Effector memory CD4-positive, alpha-beta T cell (primary cell): Measurements from ENCODE around the gene KIF18B.

Experiments
- DNase-seq, 3 donors: peaks; one replicate each; pipeline ENCODE4 v3.0.0-alpha.2; 2020
- H3K27ac ChIP-seq: 2 replicates; pipeline ENCODE4 v1.7.0; 2013; ENCODE audit warnings: mild to moderate bottlenecking, low read length, moderate library complexity; ENCODE audit not compliant: insufficient read depth, poor library complexity, severe bottlenecking
- H3K27me3 ChIP-seq: replicated peaks from 2 replicates; pipeline ENCODE4 v1.7.0; 2013; ENCODE audit warnings: mild to moderate bottlenecking, low read length; ENCODE audit not compliant: insufficient read depth, control insufficient read depth, poor library complexity, severe bottlenecking
- H3K36me3 ChIP-seq: 2 replicates; pipeline ENCODE4 v1.7.0; 2013; ENCODE audit warnings: mild to moderate bottlenecking, low read length, moderate library complexity; ENCODE audit not compliant: control insufficient read depth, insufficient read depth
- H3K4me1 ChIP-seq: 2 replicates; pipeline ENCODE4 v1.7.0; 2013; ENCODE audit warnings: low read length, mild to moderate bottlenecking; ENCODE audit not compliant: control insufficient read depth, insufficient read depth, poor library complexity, severe bottlenecking
- H3K4me3 ChIP-seq: 2 replicates; pipeline ENCODE4 v1.7.0; 2013; ENCODE audit warnings: low read length, low read depth, mild to moderate bottlenecking; ENCODE audit not compliant: insufficient read depth, poor library complexity, severe bottlenecking
- H3K9me3 ChIP-seq: 2 replicates; pipeline ENCODE4 v1.7.0; 2013; ENCODE audit warnings: mild to moderate bottlenecking, low read length, moderate library complexity; ENCODE audit not compliant: control insufficient read depth

The KIF18B gene

DNA sequence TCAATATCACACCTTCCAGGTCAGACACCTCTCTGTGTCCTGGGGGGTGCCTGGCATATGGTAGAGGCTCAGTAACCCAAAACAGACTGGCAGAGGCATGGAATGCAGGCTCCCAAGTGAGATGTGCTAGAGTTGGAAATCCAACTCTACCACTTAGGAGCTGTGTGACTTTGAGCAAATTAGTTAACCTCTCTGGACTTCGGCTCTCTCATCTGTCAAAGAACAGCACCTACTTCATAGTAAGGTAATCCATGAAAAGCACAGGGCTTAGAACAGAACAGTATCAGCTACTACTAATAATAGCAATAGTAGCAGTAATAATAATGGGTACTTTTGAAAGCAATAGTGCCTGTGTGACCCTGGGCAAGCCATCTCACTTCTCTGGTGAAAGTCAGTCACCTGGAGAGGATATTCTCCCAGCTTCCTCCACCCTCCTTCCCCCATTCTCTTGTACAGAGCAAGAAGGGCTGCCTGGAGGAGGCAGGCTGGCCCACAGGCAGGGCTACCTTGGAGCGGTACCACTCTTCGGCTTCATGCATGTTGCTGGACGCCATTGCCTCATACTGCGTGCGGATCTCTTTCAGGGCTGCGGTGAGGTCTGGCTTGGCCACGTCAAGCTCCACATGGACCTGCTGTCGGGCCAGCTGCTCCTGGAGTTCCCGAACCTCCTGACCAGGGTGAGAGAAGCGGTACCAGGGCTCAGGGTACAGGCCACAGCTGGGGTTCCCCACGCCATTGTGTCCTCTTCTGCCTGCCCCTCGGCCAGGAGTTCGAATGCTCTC is 34.6 kb downstream of the KIF18B start:
- H3K9me3 ChIP-seq, result no peaks in the 10 kb centered on the region
- H3K36me3 ChIP-seq, result no peaks in the 10 kb centered on the region
- no peak overlapping the region for H3K27ac ChIP-seq
- no peak overlapping the region for H3K4me3 ChIP-seq
- H3K27me3 ChIP-seq, result peaks cover 11% of the 10 kb centered on the region
- peaks cover 8% of the 10 kb centered on the region for H3K4me1 ChIP-seq
- DNase-seq, result no peak

DNA sequence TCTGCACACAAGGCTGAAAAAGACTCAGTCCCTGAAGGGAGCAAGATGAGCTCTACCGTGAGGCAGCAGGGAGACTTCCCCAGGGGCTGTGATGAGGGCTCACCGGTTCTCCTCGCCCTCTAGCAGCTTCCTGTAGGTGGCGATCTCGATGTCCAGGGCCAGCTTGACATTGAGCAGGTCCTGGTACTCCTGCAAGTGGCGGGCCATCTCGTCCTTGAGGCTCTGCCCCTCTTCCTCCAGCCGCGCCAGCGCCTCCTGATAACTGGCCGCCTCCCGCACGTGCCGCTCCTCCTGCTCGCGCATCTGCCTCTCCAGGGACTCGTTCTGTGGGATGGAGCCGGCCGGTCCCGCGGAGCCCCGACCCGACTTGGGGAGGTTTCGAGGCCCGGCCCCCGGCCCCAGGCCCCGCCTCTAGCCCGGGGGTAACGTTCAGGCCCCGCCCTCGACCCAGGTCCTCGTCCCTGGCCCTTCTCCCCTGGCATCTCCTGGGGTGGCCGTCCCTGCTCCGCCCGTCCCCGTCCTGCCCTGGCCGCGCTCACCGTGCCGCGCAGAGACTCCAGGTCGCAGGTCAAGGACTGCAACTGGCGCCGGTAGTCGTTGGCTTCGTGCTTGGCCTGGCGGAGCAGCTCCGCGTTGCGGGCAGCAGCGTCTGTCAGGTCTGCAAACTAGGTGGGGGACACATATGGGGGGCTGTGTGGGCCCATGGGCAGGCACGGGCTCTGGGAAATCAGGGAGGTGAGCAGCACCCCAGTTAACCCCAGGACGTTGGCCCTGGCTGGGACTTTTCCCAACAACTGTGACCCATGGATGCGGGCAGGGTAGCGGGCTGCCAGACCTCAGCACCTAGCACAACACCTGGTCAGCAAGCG is 36.2 kb downstream of the KIF18B start:
- H3K36me3 ChIP-seq, result no peaks in the 10 kb centered on the region
- peak in 2 of 3 donors; percentile 16 to 34 for DNase-seq
- peak overlapping the region; percentile 34 for H3K4me3 ChIP-seq

DNA sequence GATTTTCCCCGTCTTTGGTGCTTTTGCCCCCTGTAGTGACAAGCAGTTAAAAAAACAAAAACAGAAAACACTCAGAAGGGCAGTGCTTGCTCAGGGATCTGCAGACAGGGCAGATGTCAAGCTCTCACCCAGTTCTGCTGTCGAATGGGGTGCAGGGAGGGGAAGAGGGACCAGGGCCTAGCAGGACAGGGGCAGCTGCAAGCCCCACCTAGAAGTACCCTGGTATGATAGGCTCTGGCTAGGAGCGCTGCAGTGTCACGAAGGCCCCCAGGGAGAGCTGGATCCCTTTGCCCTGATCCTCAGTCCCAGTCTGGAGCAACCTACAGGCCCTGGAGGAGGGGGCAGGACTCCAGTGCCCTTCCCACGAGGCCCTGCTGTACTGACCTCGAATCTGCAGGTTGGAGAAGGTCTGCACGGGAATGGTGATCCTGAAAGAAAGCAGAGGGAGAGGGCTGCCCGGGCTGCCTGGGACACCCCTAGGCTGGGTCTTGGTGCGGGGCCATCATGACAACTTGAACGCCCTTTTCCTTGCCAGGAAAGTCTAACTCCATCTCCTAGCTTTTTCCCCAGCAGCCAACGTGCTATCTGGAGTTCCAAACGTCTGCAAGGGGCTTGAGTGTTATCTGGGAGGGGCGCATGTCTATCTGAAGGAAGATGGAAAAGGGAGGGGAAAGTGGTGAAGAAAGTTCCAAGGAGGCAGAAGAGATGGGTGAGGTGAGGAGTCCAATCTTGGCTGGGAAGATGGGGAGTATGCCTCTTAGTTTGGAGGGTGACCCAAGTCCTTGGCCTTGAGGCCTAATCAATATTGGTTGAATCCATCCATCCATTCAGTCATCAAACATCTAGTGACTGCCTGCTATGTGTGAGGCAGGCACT is 37.1 kb downstream of the KIF18B start:
- peaks cover 11% of the 10 kb centered on the region for H3K27me3 ChIP-seq
- H3K36me3 ChIP-seq, result no peaks in the 10 kb centered on the region
- no peak overlapping the region for H3K27ac ChIP-seq
- no peaks in the 10 kb centered on the region for H3K9me3 ChIP-seq
- peaks cover 8% of the 10 kb centered on the region for H3K4me1 ChIP-seq
- no peak for DNase-seq
- peak overlapping the region; percentile 34 for H3K4me3 ChIP-seq

More for the DNA sequence above, 36.2 kb downstream of the KIF18B start:
- H3K27me3 ChIP-seq, result peaks cover 11% of the 10 kb centered on the region
- no peak overlapping the region for H3K27ac ChIP-seq
- H3K9me3 ChIP-seq, result no peaks in the 10 kb centered on the region
- peaks cover 8% of the 10 kb centered on the region for H3K4me1 ChIP-seq

DNA sequence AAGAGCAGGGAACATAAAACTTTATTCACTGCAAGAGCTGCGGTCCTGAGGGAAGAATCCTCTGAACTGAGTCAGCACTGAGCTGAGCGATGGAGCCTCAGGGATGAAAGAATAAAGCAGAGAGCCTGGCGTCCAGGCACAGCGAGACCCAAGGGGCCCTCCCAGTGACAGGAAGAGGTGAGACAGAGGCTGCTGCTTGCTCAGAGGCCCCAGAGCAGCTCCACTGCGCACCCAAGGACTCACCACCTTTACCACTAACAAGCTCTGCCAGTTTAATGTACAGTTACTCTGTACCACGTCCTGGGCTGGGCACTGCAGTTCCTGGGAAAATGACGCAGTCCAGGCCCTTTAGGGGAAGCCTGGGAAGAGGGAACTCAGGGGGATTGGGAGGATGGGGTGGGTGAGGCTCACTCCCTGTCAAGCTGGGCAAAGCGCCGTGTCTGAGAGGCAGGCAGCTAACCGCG is 37.9 kb downstream of the KIF18B start:
- Histone ChIP-seq H3K27me3 (peaks cover 11% of the 10 kb centered on the region), H3K4me3 (no peak overlapping the region), H3K9me3 (no peaks in the 10 kb centered on the region), H3K36me3 (no peaks in the 10 kb centered on the region), H3K27ac (no peak overlapping the region), H3K4me1 (peaks cover 8% of the 10 kb centered on the region)
- DNase-seq, result no peak

DNA sequence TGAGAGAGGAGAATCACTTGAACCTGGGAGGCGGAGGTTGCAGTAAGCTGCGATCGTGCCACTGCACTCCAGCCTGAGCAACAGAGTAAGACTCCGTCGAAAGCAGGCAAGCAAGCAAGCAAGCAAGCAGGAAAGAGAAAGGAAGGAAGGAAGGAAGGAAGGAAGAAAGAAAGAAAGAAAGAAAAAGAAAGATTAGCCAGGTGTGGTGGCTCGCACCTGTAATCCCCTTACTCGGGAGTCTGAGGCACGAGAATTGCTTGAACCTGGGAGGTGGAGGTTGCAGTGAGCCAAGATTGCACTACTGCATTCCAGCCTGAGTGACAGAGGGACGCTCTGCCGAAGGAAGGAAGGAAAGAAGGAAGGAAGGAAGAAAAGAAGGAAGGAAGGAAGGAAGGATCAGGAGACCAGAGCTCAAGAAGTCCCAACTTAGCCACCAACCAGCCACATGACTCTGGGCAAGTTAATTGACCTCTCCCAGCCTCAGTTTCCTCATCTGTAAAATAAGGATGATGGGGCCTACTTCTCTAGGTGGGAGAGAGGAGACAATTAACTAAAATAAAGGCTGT is 38.7 kb downstream of the KIF18B start:
- Histone ChIP-seq H3K4me3 (no peak overlapping the region), H3K4me1 (peaks cover 8% of the 10 kb centered on the region), H3K27ac (no peak overlapping the region), H3K36me3 (no peaks in the 10 kb centered on the region), H3K27me3 (peaks cover 11% of the 10 kb centered on the region), H3K9me3 (no peaks in the 10 kb centered on the region)
- DNase-seq, result no peak

DNA sequence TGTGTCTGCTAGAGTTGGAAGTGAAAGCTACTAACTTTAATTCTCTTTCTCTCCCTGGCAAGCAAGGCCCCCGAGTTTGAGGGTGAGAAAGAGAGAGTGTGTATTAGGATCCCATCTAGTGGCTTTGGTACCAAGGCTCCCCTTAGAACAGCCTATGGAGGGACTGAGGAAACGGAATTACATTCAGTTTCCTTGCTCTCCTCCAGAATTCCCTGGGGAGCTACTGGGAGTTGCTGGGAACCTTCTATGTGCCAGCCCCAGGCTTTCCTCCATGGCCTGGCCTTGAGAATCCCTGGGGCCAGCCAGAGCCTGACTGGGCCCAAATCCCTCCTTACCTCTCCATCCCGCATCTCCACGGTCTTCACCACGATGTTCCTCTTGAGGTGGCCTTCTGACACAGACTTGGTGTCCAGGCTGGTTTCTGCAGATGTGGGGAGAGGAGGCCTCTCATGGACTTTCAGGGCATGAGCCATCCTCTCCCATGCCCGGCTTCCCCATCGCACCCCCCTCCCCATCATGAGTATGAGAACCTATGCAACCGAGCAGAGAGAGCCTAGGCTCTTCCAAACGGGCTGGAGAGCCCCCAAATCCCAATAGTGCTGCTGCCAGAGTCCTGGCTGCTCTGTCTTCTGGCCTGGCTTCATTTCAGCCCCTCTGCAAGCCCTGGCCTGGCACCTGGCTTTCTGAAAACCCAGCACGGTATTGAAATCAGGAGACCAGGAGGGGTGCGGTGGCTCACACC is 39.7 kb downstream of the KIF18B start:
- no peak for DNase-seq
- Histone ChIP-seq H3K27ac (no peak overlapping the region), H3K9me3 (no peaks in the 10 kb centered on the region), H3K27me3 (peaks cover 11% of the 10 kb centered on the region), H3K4me3 (no peak overlapping the region), H3K36me3 (no peaks in the 10 kb centered on the region), H3K4me1 (peaks cover 8% of the 10 kb centered on the region)

DNA sequence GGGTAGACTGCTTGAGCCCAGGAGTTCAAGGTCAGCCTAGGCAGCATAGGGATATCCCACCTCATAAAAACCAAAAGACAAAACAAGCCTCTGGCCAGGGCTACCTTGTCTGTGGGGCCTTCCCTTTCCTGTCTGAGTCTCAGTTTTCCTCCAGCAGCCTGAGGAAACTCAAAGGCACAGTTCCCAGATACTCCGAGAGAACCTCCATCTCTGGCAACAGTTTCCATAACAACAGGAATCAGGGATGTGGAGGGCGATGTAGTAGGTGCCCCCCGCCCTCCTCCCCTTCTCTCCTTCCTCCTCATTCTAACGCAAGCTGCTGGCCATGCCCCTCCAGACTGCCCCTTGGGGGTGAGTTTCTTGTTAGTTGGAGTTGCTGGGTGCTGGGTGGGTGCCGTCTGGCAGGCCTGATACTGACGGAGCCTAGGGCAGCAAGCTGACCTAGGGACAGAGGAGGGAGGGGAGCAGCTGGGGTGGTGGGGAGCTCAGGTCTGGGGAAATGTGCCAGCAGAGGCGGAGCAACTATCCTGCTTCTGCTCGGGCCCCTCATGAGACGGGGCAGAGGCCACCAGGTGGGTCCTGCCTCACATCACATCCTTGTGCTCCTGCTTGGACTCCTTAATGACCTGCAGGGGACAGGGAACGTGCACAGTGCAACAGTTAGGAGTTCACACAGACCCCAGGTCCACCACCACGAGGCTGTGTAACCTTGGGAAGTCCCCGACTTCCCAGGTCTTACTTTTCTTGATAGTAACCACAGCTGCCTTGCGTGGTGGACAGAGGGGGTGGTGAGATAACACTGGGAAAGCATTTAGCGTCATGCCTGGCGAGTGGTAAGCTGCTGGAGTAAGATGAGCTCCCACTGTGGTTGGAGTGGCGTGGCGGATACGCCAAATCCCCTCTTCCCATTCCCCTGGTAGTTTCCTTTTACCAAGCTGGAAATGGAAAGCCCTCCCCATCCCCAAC is 40.5 kb downstream of the KIF18B start:
- H3K4me1 ChIP-seq, result peaks cover 8% of the 10 kb centered on the region
- no peak overlapping the region for H3K27ac ChIP-seq

DNA sequence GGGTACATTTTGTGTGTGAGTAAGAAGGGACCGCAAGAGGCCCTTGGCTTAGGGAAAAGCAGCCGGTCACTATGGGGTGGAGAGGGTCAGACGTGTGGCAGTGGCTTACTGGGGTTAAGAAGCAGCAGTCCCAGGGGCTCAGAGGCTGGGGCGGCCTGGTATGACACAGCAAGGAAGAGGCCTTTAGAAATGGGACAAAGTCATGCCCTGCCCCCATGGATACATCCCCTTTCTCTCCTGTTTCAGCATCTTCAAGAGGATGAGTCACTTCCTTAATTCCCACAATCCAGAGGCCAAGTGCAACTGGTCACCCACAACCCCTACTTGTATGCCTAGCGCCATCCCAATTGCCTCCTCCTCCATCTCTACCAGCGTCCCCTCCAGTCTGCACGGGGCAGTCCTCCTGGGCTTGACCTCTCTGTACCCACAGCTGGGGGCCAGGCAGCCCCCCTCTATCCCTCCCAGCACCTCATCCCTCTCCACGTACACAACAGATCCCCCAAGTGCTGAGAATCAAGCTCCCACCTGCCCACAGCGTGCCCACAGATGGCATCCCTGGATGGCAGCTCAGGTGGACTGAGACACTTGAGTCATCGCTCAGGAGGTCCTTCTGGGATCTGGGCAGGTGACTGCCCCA is 41.4 kb downstream of the KIF18B start:
- H3K36me3 ChIP-seq, result no peaks in the 10 kb centered on the region
- H3K9me3 ChIP-seq, result no peaks in the 10 kb centered on the region
- DNase-seq, result no peak
- H3K4me3 ChIP-seq, result no peak overlapping the region
- no peak overlapping the region for H3K27ac ChIP-seq
- H3K27me3 ChIP-seq, result peaks cover 3% of the 10 kb centered on the region
- H3K4me1 ChIP-seq, result peaks cover 3% of the 10 kb centered on the region

More for the DNA sequence above, 40.5 kb downstream of the KIF18B start:
- H3K9me3 ChIP-seq, result no peaks in the 10 kb centered on the region
- peaks cover 11% of the 10 kb centered on the region for H3K27me3 ChIP-seq
- no peak for DNase-seq
- H3K36me3 ChIP-seq, result no peaks in the 10 kb centered on the region
- H3K4me3 ChIP-seq, result no peak overlapping the region
